NCI-H524 treated with DMSO at 0.1 percent for 48 hours (cell line): ENCODE results near the gene KRT72.

Experiments used
- DNase-seq: peaks from one replicate; lab custom pipeline; 2025; lab: John Stamatoyannopoulos, UW

Gene KRT72

GRCh38 chr12:52578469-52578868 is 22.8 kb downstream of the KRT72 start:
- no peak for DNase-seq

GRCh38 chr12:52577316-52577715 is 23.9 kb downstream of the KRT72 start:
- no peak for DNase-seq

- DNase-seq = no peak
Observed at GRCh38 chr12:52575948-52576347, 25.3 kb downstream of the KRT72 start.

- no peak for DNase-seq
Observed at GRCh38 chr12:52575256-52575655, 26.0 kb downstream of the KRT72 start.

GRCh38 chr12:52573743-52574142 is 27.5 kb downstream of the KRT72 start, which contains the start of gene KRT74:
KRT74 (minus strand) TSS chr12:52573843; CDS start chr12:52573777, 66 bp downstream.
- no peak for DNase-seq

GRCh38 chr12:52573306-52573705 is 28.0 kb downstream of the KRT72 start:
- DNase-seq = no peak

- no peak for DNase-seq
Observed at GRCh38 chr12:52570511-52570910, 30.8 kb downstream of the KRT72 start.

- no peak for DNase-seq
Observed at GRCh38 chr12:52568111-52568510, 33.2 kb downstream of the KRT72 start.

GRCh38 chr12:52566847-52567291 is 34.4 kb downstream of the KRT72 start:
- DNase-seq = peak; percentile 27

GRCh38 chr12:52564582-52564981 is 36.7 kb downstream of the KRT72 start:
- no peak for DNase-seq

- DNase-seq = no peak
Observed at GRCh38 chr12:52561880-52562449, 39.3 kb downstream of the KRT72 start.

- no peak for DNase-seq
Observed at GRCh38 chr12:52559979-52560378, 41.3 kb downstream of the KRT72 start.

GRCh38 chr12:52558781-52559445 is 42.4 kb downstream of the KRT72 start:
- DNase-seq = no peak

- no peak for DNase-seq
Observed at GRCh38 chr12:52557476-52557875, 43.8 kb downstream of the KRT72 start.

GRCh38 chr12:52555577-52555976 is 45.7 kb downstream of the KRT72 start:
- DNase-seq = no peak

GRCh38 chr12:52552681-52553195 is 48.5 kb downstream of the KRT72 start, which contains the start of gene KRT71:
KRT71 (minus strand) TSS chr12:52553145; CDS start chr12:52553077, 68 bp downstream.
- no peak for DNase-seq

- no peak for DNase-seq
Observed at GRCh38 chr12:52552055-52552454, 49.2 kb downstream of the KRT72 start.

- no peak for DNase-seq
Observed at GRCh38 chr12:52551216-52551865, 49.9 kb downstream of the KRT72 start.

- no peak for DNase-seq
Observed at GRCh38 chr12:52546126-52546525, 55.1 kb downstream of the KRT72 start.

GRCh38 chr12:52543985-52544883 is 57.0 kb downstream of the KRT72 start:
- no peak for DNase-seq

- DNase-seq = no peak
Observed at GRCh38 chr12:52542785-52543318, 58.4 kb downstream of the KRT72 start.

- no peak for DNase-seq
Observed at GRCh38 chr12:52542157-52542556, 59.1 kb downstream of the KRT72 start.
